GM18499 (cell line): ENCODE data around the gene DENND6A.
A peak's percentile ranks its signal among the peaks of the same experiment; 100 is the strongest.
"Not testable (repeated sequence)": the region's sequence is repeated elsewhere in the genome, so short reads cannot be mapped to it uniquely, and the experiment has no call there.

Experiments
- ATAC-seq: cut with Tn5 transposase; IDR thresholded peaks from one replicate; pipeline ENCODE4 v1.9.1; 2021; ENCODE audit warnings: moderate number of reproducible peaks; ENCODE audit not compliant: insufficient read depth, unreplicated experiment

The DENND6A gene

DNA sequence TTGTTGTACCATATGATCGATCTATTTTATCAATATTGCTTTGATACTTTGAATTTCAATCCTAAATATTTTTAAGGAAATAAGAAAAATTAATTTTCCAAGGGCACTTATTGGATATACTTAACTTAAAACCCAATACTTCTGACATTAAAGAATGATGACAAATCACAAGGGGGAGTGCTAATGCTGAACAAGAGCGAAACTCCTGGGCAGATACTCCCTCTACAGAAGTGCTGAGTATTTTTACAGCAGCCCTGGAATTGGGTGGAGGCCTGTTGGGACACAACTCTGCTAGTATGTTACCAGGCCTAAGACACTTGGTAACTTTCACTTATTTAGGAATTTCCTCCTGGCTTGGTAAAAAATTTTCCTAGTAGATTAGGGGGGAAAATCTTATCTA is 46.2 kb downstream of the DENND6A start:
- ATAC-seq = no peak

DNA sequence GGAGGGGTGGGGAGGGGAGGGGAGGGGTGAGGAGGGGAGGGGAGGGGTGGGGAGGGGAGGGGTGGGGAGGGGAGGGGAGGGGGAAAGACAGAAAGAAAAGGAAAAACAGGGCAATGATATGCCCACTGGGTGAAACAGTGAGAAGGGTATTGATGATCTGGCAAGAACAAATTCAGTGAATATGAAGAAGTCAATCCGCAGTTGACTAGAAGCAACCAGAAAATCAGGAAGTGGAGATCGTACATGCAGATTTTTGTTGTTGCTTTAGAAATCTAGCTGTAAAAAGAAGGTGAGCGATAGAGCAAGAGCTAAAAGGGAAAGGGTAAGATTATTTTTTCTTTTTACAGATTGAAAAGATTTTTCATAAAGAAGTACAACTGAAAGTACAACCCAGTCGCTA is 48.1 kb downstream of the DENND6A start:
- ATAC-seq = no peak

DNA sequence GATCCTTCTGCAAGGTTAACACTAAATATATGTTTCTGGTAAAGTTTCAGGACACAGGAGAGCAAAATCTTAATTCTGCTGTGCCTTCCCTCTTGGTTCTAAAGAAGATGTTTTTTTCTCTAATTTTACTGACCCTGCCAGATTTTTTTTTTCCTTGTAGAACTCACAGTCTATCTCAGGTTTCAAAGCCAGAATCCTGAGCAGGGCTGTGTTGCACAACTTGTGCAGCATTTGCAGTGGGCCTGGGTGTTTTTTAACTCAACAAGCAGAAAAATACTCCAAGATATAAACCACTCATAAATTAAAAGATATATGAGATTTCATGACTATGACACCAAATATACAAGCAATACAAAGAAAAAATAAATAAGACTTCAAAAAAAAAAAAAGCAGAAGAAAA is 55.5 kb downstream of the DENND6A start:
- ATAC-seq = no peak

DNA sequence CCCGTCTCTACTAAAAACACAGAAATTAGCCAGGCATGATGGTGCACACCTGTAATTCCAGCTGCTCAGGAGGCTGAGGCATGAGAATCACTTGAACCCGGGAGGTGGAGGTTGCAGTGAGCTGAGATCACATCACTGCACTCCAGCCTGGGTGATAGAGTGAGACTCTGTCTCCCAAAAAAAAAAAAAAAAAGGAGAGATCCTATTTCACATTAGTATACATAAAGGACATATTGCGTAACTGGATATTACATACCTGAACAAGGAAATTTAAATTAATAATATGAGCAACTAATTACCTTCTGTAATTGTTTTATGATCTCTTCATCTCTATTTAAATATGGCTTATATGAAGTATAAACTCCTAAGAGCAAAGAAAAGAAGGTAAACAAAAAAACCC is 58.6 kb downstream of the DENND6A start:
- ATAC-seq = not testable (repeated sequence)

DNA sequence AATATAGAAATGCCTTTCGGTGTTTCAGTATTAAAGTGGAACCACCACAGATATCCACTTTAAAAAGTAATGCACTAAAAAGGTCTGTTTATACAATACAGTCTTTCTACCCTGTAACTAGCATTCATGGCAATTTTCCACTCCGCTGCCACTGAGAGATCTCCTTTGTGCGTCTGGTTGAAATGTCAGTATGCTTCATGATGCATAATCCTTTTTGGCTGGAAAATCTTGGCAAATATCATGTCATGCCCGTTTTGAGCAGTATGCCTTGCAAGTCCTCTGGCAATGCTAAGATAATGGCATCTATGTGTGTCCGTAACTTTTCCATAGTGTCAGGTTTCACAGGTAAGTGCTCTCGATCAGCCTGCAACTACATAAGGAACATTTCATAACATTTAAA is 64.9 kb downstream of the DENND6A start:
- ATAC-seq = no peak

DNA sequence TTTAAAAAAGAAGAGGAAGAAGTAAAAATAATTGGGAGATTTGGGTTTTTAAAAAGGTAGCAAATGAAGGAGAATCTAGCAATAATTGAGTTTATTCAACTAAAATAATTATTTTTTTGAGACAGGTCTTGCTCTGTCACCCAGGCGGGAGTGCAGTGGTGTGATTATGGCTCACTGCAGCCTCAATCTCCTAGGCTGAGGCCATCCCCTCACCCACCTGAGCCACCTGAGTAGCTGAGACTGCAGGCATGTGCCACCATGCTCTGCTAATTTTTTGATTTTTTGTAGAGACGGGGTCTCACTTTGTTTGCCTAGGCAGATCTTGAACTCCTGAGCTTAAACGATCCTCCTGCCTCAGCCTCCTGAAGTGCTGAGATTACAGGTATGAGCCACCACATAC is 68.1 kb downstream of the DENND6A start:
- no peak for ATAC-seq

DNA sequence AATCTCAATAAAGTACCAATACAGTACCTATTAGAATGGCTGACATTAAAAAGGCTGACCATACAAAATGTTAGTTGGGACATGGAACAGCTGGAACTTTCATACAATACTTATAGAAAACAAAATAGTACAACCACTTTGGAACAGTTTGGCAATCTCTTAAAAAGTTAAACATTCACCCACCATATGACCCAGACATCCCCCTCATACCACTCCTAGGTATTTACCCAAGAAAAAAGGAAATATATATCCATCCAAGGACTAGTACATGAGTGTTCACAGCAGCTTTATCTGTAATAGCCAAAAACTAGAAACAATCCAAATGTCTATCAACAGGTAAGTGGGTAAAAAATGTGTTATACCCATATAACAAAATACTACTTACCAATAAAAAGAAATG is 70.5 kb downstream of the DENND6A start:
- no peak for ATAC-seq

DNA sequence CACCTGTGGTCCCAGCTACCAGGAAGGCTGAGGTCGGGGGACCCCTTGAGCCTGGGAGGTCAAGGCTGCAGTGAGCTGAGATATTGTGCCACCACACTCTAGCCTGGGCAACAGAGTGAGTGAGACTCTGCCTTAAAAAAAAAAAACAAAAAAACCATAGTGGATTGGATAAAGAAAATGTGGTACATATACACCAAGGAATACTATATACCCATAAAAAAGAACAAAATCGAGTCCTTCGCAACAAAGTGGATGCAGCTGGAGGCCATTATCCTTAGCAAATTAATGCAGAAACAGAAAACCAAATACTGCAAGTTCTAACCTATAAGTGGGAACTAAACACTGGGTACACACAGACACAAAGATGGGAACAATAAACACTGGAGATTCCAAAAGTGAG is 75.1 kb downstream of the DENND6A start:
- ATAC-seq = no peak

DNA sequence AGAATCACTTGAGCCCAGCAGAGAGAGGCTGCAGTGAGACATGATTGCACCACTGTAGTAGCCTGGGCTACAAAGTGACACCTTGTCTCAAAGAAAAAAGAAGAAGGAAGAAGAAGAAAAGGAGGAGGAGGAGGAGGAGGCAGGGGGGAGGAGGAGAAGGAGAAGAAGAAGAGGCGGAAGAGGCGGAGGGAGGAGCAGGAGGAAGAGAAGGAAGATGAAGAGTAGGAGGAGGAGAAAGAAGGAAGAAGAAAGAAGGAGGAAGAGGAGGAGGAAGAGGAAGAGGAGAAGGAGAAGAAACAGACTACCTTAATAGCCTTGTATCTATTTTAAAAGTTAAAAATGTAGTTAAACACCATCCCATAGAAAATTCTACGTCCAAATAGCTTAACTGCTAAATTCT is 76.6 kb downstream of the DENND6A start:
- no peak for ATAC-seq

DNA sequence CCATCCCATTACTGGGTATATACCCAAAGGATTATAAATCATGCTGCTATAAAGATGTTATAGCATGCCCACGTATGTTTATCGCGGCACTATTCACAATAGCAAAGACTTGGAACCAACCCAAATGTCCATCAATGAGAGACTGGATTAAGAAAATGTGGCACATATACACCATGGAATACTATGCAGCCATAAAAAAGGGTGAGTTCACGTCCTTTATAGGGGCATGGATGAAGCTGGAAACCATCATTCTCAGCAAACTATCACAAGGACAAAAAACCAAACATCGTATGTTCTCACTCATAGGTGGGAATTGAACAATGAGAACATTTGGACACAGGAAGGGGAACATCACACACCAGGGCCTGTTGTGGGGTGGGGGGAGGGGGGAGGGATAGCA is 81.0 kb downstream of the DENND6A start:
- ATAC-seq = not testable (repeated sequence)

DNA sequence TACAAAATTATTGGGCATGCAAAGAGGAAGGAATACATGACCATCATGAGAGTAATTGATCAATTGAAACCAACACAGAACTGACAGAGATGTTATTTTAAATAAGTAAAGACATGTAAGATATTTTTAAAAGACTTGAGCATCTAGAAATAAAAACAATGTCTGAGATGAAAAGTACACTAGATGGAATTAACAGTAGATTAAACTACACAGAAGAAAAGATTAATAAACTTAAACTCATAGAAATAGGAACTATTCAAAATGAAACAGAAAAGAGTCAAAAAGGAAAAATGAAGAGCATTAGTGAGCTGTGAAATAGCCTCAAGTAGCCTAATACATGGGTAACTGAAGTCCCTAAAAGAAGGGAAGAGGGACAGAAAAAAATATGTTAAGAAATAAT is 87.2 kb downstream of the DENND6A start:
- ATAC-seq = no peak

DNA sequence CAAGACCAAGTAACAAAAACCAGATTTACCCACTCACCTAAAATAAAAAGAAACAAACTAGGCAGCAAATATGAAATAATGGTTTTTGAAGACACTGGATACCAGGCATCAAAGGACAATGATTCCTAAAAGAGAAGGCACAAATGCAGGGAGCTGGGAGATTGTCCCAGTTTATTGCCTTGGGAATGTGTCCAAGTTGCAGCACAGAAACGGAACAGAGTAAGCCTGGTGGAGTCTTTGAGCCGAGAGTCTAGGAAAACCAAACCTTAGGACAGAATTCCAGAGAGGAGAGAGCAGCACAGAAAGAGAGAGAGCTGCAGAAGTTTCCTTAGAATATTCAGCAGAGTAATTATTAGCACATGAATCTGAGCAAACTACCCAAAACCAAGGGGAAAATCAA is 87.9 kb downstream of the DENND6A start:
- no peak for ATAC-seq

DNA sequence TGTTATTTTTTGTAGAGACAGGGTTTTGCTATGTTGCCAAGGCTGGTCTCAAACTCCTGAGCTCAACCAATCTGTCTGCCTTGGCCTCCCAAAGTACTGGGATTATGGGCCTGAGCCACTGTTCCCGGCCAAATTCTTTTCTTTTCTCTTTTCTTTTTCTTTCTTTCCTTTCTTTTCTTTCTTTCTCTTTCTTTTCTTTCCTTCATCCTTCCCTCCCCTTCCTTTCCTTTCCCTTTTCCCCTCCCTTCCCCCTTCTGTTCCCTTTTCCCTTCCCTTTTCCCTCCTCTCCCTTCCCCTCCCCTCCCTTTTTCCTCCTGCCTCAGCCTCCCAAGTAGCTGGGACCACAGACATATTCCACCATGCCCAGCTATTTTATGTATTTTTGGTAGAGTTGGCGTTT is 92.7 kb downstream of the DENND6A start:
- no peak for ATAC-seq

DNA sequence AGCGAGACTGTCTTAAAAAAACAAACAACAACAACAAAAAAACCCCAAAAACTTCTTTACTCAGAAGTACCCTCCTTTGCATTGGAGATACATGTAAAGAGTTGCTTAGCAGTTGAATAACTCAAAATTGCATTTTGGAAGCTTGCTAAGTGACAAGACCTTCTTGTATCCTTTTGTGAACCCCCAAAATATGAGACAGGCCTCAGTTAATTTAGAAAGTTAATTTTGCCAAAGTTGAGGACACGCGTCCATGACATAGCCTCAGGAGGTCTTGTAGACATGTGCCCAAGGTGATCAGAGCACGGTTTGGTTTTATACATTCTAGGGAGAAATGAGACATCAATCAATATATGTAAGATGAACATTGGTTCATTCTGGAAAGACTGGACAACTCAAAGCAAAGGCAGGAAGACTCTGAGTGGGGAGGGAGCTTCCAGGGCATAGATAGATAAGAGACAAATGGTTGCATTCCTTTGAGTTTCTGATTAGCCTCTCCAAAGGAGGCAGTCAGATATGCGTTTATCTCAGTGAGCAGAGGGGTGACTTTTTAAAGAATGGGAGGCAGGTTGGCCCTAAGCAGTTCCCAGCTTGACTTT is 94.0 kb downstream of the DENND6A start:
- ATAC-seq = no peak

DNA sequence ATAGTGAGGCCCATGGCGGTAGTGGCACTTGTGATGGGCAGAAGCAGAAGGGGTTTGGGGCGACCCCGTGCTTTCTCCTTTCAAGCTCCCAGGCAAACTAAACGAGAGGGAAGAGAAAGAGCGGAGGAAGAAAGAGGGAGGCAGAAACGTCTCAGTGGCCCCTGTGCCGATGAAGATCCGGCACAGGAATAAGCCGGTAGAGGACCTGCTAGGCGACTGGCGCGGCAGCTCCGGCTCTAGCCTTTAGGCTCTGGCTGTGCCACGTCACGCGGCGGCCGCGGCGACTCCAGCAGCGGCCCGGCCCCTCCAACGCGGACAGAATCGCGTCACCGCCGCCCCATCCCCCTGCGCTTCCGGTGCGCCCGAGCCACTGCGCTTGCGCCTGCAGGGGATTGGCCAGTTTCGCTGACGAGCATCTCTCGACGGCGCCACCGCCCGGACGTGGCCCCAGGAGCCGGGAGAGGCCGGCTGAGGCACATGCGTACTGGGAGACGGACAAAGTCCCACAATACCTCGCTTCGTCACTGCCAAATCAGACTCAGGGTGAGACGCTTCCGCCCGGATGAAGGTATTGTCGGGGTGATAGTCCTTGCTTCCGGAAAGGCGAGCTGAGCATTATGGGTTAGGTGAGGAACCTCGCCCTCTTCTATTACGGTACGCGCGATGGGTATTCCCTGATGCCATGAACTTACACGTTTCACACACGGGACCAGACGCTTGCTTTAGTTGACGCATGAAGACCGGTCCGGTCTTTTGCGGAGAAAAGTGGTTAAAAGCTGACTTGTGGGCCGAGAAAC is 95.6 kb downstream of the DENND6A start, which contains the start of gene ARF4:
Gene ARF4, minus strand, starts transcription at position 218 of the 797 bp plus-strand sequence. Its CDS starts 204 bp downstream, at position 14.
- ATAC-seq = peak; percentile 93

DNA sequence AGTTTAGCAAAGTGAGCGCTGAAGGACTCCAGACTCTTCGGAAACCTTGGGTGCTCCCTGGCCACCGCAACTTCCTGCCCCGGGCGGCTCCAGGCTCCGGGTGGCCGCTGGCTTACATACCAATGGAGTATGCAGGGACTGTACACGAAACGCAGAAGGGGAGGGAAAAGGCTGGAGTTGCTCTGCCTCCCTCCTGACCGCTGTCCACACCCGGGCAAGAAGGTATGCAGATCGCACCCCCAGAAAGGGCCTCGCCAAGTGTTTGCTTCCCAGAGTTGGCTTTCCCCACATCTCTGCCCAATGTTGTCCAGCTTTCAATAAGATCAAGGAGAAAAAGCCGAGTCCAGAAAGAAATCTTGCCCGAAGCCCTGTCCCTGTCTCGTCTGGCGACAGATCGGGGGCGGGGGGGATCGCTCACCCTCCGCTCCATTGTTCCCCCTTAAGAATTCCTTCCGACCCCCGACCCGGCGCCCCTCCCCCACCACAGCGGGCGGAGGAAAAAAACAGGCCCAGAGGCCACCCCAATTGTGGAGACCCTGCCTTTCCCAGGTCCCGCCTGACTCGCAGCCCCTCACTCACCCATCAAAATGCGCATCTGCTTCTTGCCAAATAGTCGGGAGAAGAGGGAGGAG is 96.3 kb downstream of the DENND6A start:
- ATAC-seq = no peak

DNA sequence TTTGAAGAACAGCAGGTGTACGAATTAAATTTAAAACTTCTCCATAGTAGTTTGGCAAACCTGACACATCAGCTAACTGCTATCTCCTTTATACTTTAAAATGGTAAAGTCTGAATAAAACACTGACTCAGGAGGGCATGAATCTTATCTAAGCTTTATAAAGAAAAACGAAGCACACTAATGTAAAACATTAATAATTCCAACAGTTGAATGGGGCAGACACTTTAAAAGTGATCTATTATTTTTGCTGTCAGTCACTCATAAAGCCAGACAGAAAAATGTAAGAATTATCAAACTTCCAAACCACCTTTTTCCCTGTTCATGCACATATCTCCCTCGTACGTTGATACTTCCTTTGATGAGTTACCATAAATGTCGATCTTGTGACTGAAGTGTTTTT is 98.3 kb downstream of the DENND6A start:
- ATAC-seq = no peak

DNA sequence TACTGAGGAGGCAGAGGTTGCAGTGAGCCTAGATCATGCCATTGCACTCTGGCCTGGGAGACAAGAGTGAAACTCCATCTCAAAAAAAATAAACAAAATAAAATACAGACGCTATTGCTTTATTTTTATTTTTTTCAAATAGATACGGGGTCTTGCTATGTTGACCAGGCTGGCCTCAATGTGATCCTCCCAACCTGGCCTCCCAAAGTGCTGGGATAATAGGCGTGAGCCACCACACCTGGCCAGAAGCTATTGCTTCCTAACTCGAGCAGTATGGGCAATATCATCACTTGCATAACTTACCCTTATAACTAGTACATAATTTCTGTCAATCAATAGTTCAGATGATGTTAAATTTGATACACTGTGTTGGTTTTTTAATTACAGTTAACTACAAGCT is 98.7 kb downstream of the DENND6A start:
- no peak for ATAC-seq

DNA sequence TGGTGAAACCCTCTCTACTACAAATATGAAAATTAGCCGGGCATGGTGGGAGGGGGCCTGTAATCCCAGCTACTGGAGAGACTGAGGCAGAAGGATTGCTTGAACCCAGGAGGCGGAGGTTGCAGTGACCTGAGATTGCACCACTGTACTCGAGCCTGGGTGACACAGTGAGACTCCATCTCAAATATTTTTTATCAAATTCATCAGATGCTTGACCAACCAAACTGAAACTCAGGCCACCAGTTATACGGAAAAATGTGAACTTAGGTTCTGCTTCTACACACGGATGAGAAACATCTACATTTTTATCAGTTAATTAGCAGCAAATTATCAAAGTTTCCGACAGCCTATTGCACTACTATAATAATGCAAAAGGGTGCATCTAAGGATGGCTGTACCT is 100.6 kb downstream of the DENND6A start:
- no peak for ATAC-seq

DNA sequence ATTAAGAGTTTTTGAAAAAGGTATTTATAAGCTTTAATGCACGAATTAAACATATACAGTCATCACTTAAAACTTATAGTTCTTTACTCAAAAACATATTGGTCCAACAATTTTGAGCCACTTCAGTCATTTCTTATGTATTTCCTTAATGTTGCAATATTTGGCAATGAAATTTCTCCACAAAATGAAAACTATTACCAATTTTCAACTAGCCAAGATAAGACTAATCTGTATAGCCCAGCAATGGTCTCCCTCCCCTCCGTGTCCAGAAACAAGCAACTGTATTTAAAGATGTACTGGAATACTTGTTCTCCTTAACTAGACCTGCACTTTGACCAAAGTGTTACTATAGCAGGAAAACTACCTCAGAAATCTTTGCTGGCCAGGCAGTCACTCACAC is 105.0 kb downstream of the DENND6A start:
- ATAC-seq = no peak

DNA sequence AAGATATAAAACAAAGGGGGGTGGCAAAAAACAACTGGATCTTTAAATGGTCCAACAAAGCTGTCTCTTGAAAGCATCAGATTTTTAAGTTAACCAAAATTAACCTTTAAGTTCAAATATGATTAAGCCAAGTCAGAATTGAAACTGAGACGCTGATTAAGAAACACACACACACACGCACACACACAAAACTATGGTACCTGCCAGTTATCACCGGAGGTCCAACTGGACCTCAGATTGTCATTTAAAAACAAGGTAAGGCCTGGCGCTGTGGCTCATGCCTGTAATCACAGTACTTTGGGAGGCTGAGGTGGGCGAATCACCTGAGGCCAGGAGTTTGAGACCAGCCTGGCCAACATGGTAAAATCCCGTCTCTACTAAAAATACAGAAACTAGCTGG is 106.1 kb downstream of the DENND6A start:
- no peak for ATAC-seq

DNA sequence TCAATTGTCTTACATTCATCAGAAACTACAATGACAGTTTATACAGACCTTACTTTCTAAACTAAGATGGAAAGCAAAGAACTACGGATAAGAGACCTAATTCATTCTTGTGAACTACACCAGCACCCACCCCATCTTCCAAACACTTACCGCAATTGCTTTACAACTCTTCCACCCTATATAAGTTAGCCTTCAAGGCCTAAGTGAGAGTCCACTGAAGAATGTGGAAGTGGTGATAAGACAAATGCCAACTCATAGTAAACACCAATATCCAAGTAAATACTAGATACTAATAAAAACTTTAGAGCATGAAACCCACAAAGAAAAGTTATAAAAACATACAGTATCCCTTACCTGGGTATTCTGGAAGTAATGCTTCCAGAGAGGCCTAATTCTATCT is 109.3 kb downstream of the DENND6A start:
- no peak for ATAC-seq
